ENCODE data around the gene PLPP4. TPM values are rescaled to one million over a fixed set of nuclear protein-coding genes. Genes with fewer than 3 reads are reported as not detected.

PLPP4 gene
- total and polyA plus RNA-seq, 2 donors from 2014 or later = 6.4 to 11.2 TPM

GRCh38 chr10:120555842-120556532 lies 99.0 kb downstream of the PLPP4 start:
- no peak overlapping the region for H3K4me3 ChIP-seq (ENCODE audit: low read length in 3 of 3)
- FAIRE-seq = no peak
- H3K9me3 ChIP-seq (ENCODE audit: control insufficient read depth in 2 of 3, insufficient read depth in 1 of 3, low read length in 3 of 3) = peaks cover 0 to 13% (median 3%) of the 10 kb centered on the region in 3 donors
- H3K27ac ChIP-seq (ENCODE audit: low read depth in 2 of 2, low read length in 2 of 2) = no peak overlapping the region
- H3K27me3 ChIP-seq (ENCODE audit: control insufficient read depth, insufficient read depth, low read length) = no peaks in the 10 kb centered on the region
- TF ChIP-seq CTCF (IDR thresholded peaks at IDR 0.05; ENCODE audit: borderline replicate concordance, extremely low read depth, insufficient read depth) = no peak
- no peaks in the 10 kb centered on the region for H3K36me3 ChIP-seq (ENCODE audit: control insufficient read depth in 2 of 3, insufficient read depth in 3 of 3, low read length in 3 of 3)
- no peaks in the 10 kb centered on the region for H3K4me1 ChIP-seq (ENCODE audit: control insufficient read depth in 2 of 3, insufficient read depth in 2 of 3, low read depth in 1 of 3, low read length in 3 of 3)
- H3K9ac ChIP-seq (ENCODE audit: low read length in 3 of 3) = no peak overlapping the region
- intact Hi-C loops (cut with DNase I) = no loop called here
- DNase-seq = no peak

- H3K36me3 ChIP-seq (ENCODE audit: control insufficient read depth in 2 of 3, insufficient read depth in 3 of 3, low read length in 3 of 3) = no peaks in the 10 kb centered on the region
- H3K27ac ChIP-seq (ENCODE audit: low read depth in 2 of 2, low read length in 2 of 2) = no peak overlapping the region
- DNase-seq (no peak), FAIRE-seq (no peak)
- H3K27me3 ChIP-seq (ENCODE audit: control insufficient read depth, insufficient read depth, low read length) = no peaks in the 10 kb centered on the region
- H3K9ac ChIP-seq (ENCODE audit: low read length in 3 of 3) = no peak overlapping the region
- TF ChIP-seq CTCF (IDR thresholded peaks at IDR 0.05; ENCODE audit: borderline replicate concordance, extremely low read depth, insufficient read depth) = no peak
- H3K4me1 ChIP-seq (ENCODE audit: control insufficient read depth in 2 of 3, insufficient read depth in 2 of 3, low read depth in 1 of 3, low read length in 3 of 3) = no peaks in the 10 kb centered on the region
- peaks cover 0 to 13% (median 3%) of the 10 kb centered on the region in 3 donors for H3K9me3 ChIP-seq (ENCODE audit: control insufficient read depth in 2 of 3, insufficient read depth in 1 of 3, low read length in 3 of 3)
- intact Hi-C loops (cut with DNase I) = no loop called here
- H3K4me3 ChIP-seq (ENCODE audit: low read length in 3 of 3) = no peak overlapping the region
These were observed 100.3 kb downstream of the PLPP4 start for GRCh38 chr10:120557311-120557710.

- Histone ChIP-seq H3K9ac (ENCODE audit: low read length in 3 of 3) (no peak overlapping the region), H3K4me1 (ENCODE audit: control insufficient read depth in 2 of 3, insufficient read depth in 2 of 3, low read depth in 1 of 3, low read length in 3 of 3) (no peaks in the 10 kb centered on the region), H3K9me3 (ENCODE audit: control insufficient read depth in 2 of 3, insufficient read depth in 1 of 3, low read length in 3 of 3) (no peaks in the 10 kb centered on the region), H3K36me3 (ENCODE audit: control insufficient read depth in 2 of 3, insufficient read depth in 3 of 3, low read length in 3 of 3) (no peaks in the 10 kb centered on the region), H3K4me3 (ENCODE audit: low read length in 3 of 3) (no peak overlapping the region), H3K27ac (ENCODE audit: low read depth in 2 of 2, low read length in 2 of 2) (no peak overlapping the region), H3K27me3 (ENCODE audit: control insufficient read depth, insufficient read depth, low read length) (no peaks in the 10 kb centered on the region)
- no peak for FAIRE-seq
- intact Hi-C loops (cut with DNase I) = no loop called here
- no peak for DNase-seq
- no peak for TF ChIP-seq CTCF (IDR thresholded peaks at IDR 0.05; ENCODE audit: borderline replicate concordance, extremely low read depth, insufficient read depth)
These were observed 102.8 kb downstream of the PLPP4 start for GRCh38 chr10:120559800-120560199.

- Histone ChIP-seq H3K9ac (ENCODE audit: low read length in 3 of 3) (no peak overlapping the region), H3K27me3 (ENCODE audit: control insufficient read depth, insufficient read depth, low read length) (no peaks in the 10 kb centered on the region), H3K27ac (ENCODE audit: low read depth in 2 of 2, low read length in 2 of 2) (no peak overlapping the region), H3K36me3 (ENCODE audit: control insufficient read depth in 2 of 3, insufficient read depth in 3 of 3, low read length in 3 of 3) (no peaks in the 10 kb centered on the region), H3K4me1 (ENCODE audit: control insufficient read depth in 2 of 3, insufficient read depth in 2 of 3, low read depth in 1 of 3, low read length in 3 of 3) (no peaks in the 10 kb centered on the region), H3K9me3 (ENCODE audit: control insufficient read depth in 2 of 3, insufficient read depth in 1 of 3, low read length in 3 of 3) (no peaks in the 10 kb centered on the region), H3K4me3 (ENCODE audit: low read length in 3 of 3) (no peak overlapping the region)
- FAIRE-seq (no peak), DNase-seq (no peak)
- intact Hi-C loops (cut with DNase I) = no loop called here
- no peak for TF ChIP-seq CTCF (IDR thresholded peaks at IDR 0.05; ENCODE audit: borderline replicate concordance, extremely low read depth, insufficient read depth)
These were observed 105.9 kb downstream of the PLPP4 start for GRCh38 chr10:120562956-120563355.

Data from kidney (tissue), 14 donors.